OCI-LY3 (cell line): ENCODE data around the gene SORCS1.

ENCODE experiments used
- H2AFZ ChIP-seq: fragments of 200-600, 300-600 bp; shearing (Covaris generic); 2 replicates; pipeline ENCODE4 v1.6.0; 2014; ENCODE audit warnings: antibody characterized with exemption, low read depth, low read length
- H3K27ac ChIP-seq: fragments of 200-600, 300-600 bp; sonication (generic); 2 replicates; pipeline ENCODE4 v1.5.1; 2014; ENCODE audit warnings: mild to moderate bottlenecking, low read length, moderate library complexity, mixed read lengths
- H3K27me3 ChIP-seq: fragments of 200-600, 300-600 bp; sonication (generic); 2 replicates; pipeline ENCODE4 v1.6.1; 2014; ENCODE audit warnings: low read depth, low read length, mixed read lengths
- H3K36me3 ChIP-seq: fragments of 200-600, 300-600 bp; sonication (generic); replicated peaks from 2 replicates; pipeline ENCODE3; 2014; ENCODE audit warnings: low read depth, low read length, mixed read lengths
- H3K4me1 ChIP-seq: fragments of 300-600, 200-600 bp; sonication (generic); 2 replicates; pipeline ENCODE4 v1.6.1; 2014; ENCODE audit warnings: low read length, mixed read lengths
- H3K4me2 ChIP-seq: fragments of 200-600, 300-600 bp; sonication (generic); 2 replicates; pipeline ENCODE4 v1.6.1; 2014; ENCODE audit warnings: low read length, mixed read lengths
- H3K4me3 ChIP-seq: fragments of 300-600, 200-600 bp; sonication (generic); 2 replicates; pipeline ENCODE4 v1.5.1; 2014; ENCODE audit warnings: antibody characterized with exemption, mild to moderate bottlenecking, low read length, moderate library complexity
- H3K79me2 ChIP-seq: fragments of 300-600, 200-600 bp; shearing (Covaris generic); 2 replicates; pipeline ENCODE4 v1.6.1; 2014; ENCODE audit warnings: mild to moderate bottlenecking, low read length, mixed read lengths
- H3K9ac ChIP-seq: fragments of 300-600, 200-600 bp; shearing (Covaris generic); 2 replicates; pipeline ENCODE4 v1.6.0; 2014; ENCODE audit warnings: mild to moderate bottlenecking, low read length, moderate library complexity
- H3K9me3 ChIP-seq: fragments of 200-600, 300-600 bp; shearing (Covaris generic); 2 replicates; pipeline ENCODE4 v1.6.1; 2014; ENCODE audit warnings: low read length, mixed read lengths; ENCODE audit not compliant: insufficient read depth
- H4K20me1 ChIP-seq: fragments of 200-600, 300-600 bp; sonication (generic); 2 replicates; pipeline ENCODE4 v1.6.1; 2016; ENCODE audit warnings: low read length, mixed read lengths; ENCODE audit not compliant: insufficient read depth
- EZH2phosphoT487 ChIP-seq: fragments of 200-600 bp; shearing (Covaris generic); IDR thresholded peaks from 2 replicates; pipeline ENCODE4 v1.6.1; 2018; ENCODE audit warnings: antibody characterized with exemption, mixed run types, low read depth
- TF ChIP-seq, protein P1 (sequence below): fragments of 200-600, 300-600 bp; sonication (generic); IDR thresholded peaks from 2 replicates; pipeline ENCODE4 v1.5.1; 2014; ENCODE audit warnings: antibody characterized with exemption, low read length, low read depth

SORCS1 gene

DNA sequence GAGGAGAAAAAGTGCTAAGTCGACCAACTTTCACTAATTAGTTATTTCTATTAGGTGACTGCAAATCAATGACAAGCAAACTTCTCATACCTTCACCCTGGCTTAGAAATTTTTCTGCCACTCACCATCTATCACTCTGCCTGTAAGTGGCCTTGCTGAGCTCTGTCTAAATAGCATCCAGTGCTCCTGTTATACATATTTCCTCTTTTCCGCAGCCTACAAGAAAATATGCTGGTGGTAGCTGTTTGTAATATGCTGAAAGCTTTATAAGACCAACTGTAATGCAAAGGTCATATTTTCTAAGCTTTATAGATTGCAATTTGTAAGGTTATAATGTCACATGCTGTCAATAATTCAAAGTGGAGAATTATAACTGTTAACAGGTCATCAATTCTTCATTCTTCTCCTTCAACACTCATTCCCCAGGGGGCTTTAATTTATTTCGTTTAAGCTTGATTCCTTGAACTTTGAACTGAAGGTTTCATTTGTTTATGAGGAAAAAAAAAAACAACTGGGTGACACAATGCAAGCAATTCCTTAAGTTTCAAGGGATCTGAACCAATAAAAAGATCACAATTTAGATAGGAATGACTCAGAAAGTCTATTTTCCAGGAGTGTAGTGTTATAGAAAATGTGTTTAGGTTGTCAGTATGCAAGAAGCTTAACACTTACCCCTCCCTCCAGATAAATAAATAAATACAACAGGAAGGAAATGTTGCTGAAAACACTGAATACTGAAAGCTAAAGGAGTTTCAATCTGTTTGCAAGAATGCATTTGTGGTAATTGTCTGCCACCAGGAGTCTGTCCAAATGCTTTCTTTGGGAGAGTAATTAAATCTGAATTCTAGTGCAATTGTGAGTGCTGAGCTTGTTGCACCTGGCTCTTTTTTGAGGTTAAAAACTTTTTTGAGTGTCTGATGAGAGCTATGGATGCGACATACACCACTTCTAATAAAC is 183.7 kb downstream of the SORCS1 start:
- Histone ChIP-seq H3K4me2 (no peak overlapping the region), H2AFZ (no peak overlapping the region), H3K27me3 (no peaks in the 10 kb centered on the region), H3K9me3 (no peaks in the 10 kb centered on the region), H3K9ac (no peak overlapping the region), H3K27ac (no peak overlapping the region), H3K36me3 (no peaks in the 10 kb centered on the region), H3K4me1 (no peaks in the 10 kb centered on the region), H3K79me2 (no peaks in the 10 kb centered on the region), H4K20me1 (no peaks in the 10 kb centered on the region), H3K4me3 (no peak overlapping the region)
- TF ChIP-seq EZH2phosphoT487: no peak
- TF ChIP-seq, protein P1, sequence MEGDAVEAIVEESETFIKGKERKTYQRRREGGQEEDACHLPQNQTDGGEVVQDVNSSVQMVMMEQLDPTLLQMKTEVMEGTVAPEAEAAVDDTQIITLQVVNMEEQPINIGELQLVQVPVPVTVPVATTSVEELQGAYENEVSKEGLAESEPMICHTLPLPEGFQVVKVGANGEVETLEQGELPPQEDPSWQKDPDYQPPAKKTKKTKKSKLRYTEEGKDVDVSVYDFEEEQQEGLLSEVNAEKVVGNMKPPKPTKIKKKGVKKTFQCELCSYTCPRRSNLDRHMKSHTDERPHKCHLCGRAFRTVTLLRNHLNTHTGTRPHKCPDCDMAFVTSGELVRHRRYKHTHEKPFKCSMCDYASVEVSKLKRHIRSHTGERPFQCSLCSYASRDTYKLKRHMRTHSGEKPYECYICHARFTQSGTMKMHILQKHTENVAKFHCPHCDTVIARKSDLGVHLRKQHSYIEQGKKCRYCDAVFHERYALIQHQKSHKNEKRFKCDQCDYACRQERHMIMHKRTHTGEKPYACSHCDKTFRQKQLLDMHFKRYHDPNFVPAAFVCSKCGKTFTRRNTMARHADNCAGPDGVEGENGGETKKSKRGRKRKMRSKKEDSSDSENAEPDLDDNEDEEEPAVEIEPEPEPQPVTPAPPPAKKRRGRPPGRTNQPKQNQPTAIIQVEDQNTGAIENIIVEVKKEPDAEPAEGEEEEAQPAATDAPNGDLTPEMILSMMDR: peak; percentile 32

DNA sequence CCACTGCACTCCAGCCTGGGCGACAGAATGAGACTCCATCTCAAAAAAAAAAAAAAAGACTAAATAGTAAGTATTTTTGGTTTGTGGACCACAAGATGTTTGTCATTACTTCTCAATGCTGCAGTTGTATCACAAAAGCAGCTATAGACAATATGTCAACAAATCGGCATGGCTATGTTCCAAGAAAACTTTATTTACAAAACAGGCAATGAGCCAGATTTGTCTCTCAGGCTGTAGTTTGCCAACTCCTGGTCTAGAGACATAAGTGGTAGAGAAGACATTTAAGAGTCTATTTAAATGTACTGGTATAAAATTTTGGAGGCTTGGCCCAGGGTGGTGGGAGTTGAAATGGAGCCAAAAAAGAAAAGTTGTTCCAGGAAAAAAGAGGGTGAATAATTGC is 185.8 kb downstream of the SORCS1 start:
- Histone ChIP-seq H3K9me3 (no peaks in the 10 kb centered on the region), H3K4me3 (no peak overlapping the region), H3K4me2 (no peak overlapping the region), H2AFZ (no peak overlapping the region), H3K9ac (no peak overlapping the region), H3K27ac (no peak overlapping the region), H3K4me1 (no peaks in the 10 kb centered on the region), H3K36me3 (no peaks in the 10 kb centered on the region), H4K20me1 (no peaks in the 10 kb centered on the region), H3K27me3 (no peaks in the 10 kb centered on the region), H3K79me2 (no peaks in the 10 kb centered on the region)
- TF ChIP-seq, protein P1: no peak
- TF ChIP-seq EZH2phosphoT487: no peak

DNA sequence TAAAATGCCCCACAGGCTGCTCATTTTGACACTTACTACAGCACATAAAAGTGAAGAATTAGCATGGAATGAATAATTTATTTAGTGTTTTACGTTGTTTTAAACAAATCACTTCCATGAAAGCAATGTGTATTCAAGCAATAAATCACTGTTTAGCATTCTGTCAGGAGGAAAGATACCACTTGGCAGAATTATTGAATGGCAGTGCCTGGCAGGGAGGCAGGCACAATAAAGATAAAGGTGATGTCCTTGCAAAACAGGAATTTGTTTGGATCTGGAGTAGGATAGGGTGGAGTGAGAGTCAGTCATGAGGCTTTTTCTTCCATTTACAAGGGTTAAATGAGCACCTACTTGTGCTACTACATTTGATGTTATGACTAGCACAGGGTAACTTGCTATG is 190.8 kb downstream of the SORCS1 start:
- Histone ChIP-seq H3K36me3 (no peaks in the 10 kb centered on the region), H3K79me2 (no peaks in the 10 kb centered on the region), H3K9ac (no peak overlapping the region), H3K27me3 (no peaks in the 10 kb centered on the region), H3K27ac (no peak overlapping the region), H4K20me1 (no peaks in the 10 kb centered on the region), H3K4me3 (no peak overlapping the region), H3K4me2 (no peak overlapping the region), H3K4me1 (no peaks in the 10 kb centered on the region), H2AFZ (no peak overlapping the region), H3K9me3 (no peaks in the 10 kb centered on the region)
- TF ChIP-seq, protein P1: no peak
- no peak for TF ChIP-seq EZH2phosphoT487

DNA sequence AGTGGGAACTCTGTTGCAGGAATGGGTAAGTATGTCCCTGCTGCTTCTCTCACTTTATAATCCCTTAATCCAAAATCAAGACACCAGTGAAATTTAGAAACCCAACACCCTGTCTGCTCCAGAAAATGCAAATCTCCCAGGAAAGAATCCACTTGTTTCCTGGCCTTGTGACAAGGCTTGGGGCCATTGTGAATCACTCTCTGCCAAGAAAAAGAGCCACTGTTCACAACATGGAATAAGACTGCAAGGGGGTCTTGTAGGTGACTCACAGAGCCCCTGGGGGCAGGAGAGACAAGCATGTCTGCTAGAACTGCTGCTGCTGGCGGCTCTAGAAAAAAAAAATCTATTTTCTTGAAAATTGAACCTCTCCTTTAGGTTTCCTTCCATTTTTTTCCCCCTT is 191.2 kb downstream of the SORCS1 start:
- Histone ChIP-seq H3K4me3 (no peak overlapping the region), H3K4me1 (no peaks in the 10 kb centered on the region), H3K9me3 (no peaks in the 10 kb centered on the region), H3K36me3 (no peaks in the 10 kb centered on the region), H3K9ac (no peak overlapping the region), H3K4me2 (no peak overlapping the region), H3K79me2 (no peaks in the 10 kb centered on the region), H3K27ac (no peak overlapping the region), H2AFZ (no peak overlapping the region), H4K20me1 (no peaks in the 10 kb centered on the region), H3K27me3 (no peaks in the 10 kb centered on the region)
- TF ChIP-seq EZH2phosphoT487: no peak
- TF ChIP-seq, protein P1: no peak
